Measurements from ENCODE around the gene CACHD1. TPM values are rescaled to one million over a fixed set of nuclear protein-coding genes. Genes with fewer than 3 reads are reported as not detected.

CACHD1 gene
- total and polyA plus RNA-seq, 2 of the 4 experiments (the other 2 are of a cell fraction): 2.9 to 5.9 TPM

DNA sequence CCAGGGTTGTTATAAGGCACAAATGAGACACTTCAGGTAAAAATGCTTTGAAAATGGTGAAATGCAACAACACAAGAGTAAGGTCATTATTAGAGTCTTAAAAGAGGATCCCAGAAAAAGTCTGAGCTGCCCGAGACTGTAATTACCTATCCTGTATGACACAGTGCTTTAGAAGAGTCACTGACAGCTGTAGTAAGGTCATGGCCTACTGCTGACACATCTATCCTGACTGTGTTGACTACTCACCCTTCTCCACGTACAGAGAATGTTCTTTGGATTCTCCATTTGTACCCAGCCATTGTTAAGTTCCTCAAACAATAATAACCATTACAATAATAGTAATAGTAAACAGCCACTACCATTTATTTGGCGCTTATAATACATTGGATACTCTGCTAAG is 104.4 kb downstream of the CACHD1 start:
- no TSS peak for BruUV-seq (replicated peaks)
- Histone ChIP-seq H3K4me3 (ENCODE audit: insufficient read depth, low read depth, low read length) (no peak overlapping the region), H3K14ac (replicated peaks; ENCODE audit: low read depth, low read length) (no peak overlapping the region), H2AK5ac (ENCODE audit: low read depth, low read length) (no peak overlapping the region), H3K27me3 (ENCODE audit: control insufficient read depth, insufficient read depth, low read length) (no peaks in the 10 kb centered on the region), H3K18ac (ENCODE audit: low read depth, low read length) (no peak overlapping the region), H3K9me3 (ENCODE audit: control insufficient read depth, insufficient read depth, low read length) (no peaks in the 10 kb centered on the region), H3K4ac (ENCODE audit: low read depth, low read length) (no peak overlapping the region), H2BK120ac (ENCODE audit: low read depth, low read length) (no peak overlapping the region), H3K4me2 (ENCODE audit: low read depth, low read length) (no peak overlapping the region), H2BK15ac (ENCODE audit: low read depth, low read length) (no peak overlapping the region), H4K8ac (ENCODE audit: low read depth in 2 of 2, low read length in 2 of 2) (no peak overlapping the region), H3K9ac (ENCODE audit: low read depth, low read length) (no peak overlapping the region), H2AFZ (replicated peaks; ENCODE audit: low read length, poor library complexity) (no peak overlapping the region), H2BK5ac (ENCODE audit: low read depth, low read length, poor library complexity, severe bottlenecking) (no peak overlapping the region), H3K23ac (ENCODE audit: low read depth, low read length) (no peak overlapping the region), H3K56ac (ENCODE audit: extremely low read depth, insufficient read depth, low read length) (no peak overlapping the region), H3K79me1 (ENCODE audit: low read depth in 1 of 2, low read length in 2 of 2) (no peaks in the 10 kb centered on the region), H4K20me1 (ENCODE audit: insufficient read depth, low read length) (no peaks in the 10 kb centered on the region), H2BK20ac (ENCODE audit: low read depth, low read length) (no peak overlapping the region), H3K36me3 (ENCODE audit: control insufficient read depth, insufficient read depth, low read length) (no peaks in the 10 kb centered on the region), H4K5ac (ENCODE audit: low read depth, low read length) (no peak overlapping the region), H3K9me1 (ENCODE audit: insufficient read depth, low read length) (no peaks in the 10 kb centered on the region), H4K91ac (ENCODE audit: insufficient read depth, low read depth, low read length) (no peak overlapping the region), H3K27ac (ENCODE audit: insufficient read depth, low read length) (no peak overlapping the region), H2AK9ac (replicated peaks; ENCODE audit: low read depth, low read length, poor library complexity) (no peak overlapping the region), H3K4me1 (ENCODE audit: control insufficient read depth, insufficient read depth, low read length) (peaks cover 1% of the 10 kb centered on the region; the same call in 1 of the 2 replicates)
- ChIA-PET POLR2A (ENCODE audit: unreplicated experiment) (no interaction called here), CTCF (interaction anchor here (1.1 kb wide), 1 partner anchor 15 kb away, joined by 3 read pairs; no protein-coding TSS in a partner anchor)
- 80% methylated on average over 1 of the region's 3 CpGs; no CpG with 5 or more reads in 1 of the 2 experiments for WGBS, 2 experiments (ENCODE audit: extremely low coverage in 2 of 2, insufficient read length in 1 of 2)
- no peak for TF ChIP-seq CHD1 (IDR thresholded peaks at IDR 0.05; ENCODE audit: low read depth, low read length)
- TF ChIP-seq MXI1 (IDR thresholded peaks at IDR 0.05; ENCODE audit: borderline replicate concordance, low read depth, low read length): no peak
- TF ChIP-seq, protein P1, sequence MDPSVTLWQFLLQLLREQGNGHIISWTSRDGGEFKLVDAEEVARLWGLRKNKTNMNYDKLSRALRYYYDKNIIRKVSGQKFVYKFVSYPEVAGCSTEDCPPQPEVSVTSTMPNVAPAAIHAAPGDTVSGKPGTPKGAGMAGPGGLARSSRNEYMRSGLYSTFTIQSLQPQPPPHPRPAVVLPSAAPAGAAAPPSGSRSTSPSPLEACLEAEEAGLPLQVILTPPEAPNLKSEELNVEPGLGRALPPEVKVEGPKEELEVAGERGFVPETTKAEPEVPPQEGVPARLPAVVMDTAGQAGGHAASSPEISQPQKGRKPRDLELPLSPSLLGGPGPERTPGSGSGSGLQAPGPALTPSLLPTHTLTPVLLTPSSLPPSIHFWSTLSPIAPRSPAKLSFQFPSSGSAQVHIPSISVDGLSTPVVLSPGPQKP (IDR thresholded peaks at IDR 0.05; ENCODE audit: borderline replicate concordance, low read depth, low read length): no peak
- TF ChIP-seq MAFK (IDR thresholded peaks at IDR 0.05; ENCODE audit: low read depth, low read length): no peak
- TF ChIP-seq RAD21 (IDR thresholded peaks at IDR 0.05; ENCODE audit: low read length): no peak
- TF ChIP-seq BHLHE40 (IDR thresholded peaks at IDR 0.05; ENCODE audit: low read depth, low read length): no peak
- TF ChIP-seq SMC3 (IDR thresholded peaks at IDR 0.05; ENCODE audit: low read depth, low read length): no peak
- no peak for TF ChIP-seq RFX5 (IDR thresholded peaks at IDR 0.05; ENCODE audit: low read depth, low read length)
- no peak for TF ChIP-seq RCOR1 (IDR thresholded peaks at IDR 0.05; ENCODE audit: insufficient replicate concordance, low read length)
- TF ChIP-seq, protein P2, sequence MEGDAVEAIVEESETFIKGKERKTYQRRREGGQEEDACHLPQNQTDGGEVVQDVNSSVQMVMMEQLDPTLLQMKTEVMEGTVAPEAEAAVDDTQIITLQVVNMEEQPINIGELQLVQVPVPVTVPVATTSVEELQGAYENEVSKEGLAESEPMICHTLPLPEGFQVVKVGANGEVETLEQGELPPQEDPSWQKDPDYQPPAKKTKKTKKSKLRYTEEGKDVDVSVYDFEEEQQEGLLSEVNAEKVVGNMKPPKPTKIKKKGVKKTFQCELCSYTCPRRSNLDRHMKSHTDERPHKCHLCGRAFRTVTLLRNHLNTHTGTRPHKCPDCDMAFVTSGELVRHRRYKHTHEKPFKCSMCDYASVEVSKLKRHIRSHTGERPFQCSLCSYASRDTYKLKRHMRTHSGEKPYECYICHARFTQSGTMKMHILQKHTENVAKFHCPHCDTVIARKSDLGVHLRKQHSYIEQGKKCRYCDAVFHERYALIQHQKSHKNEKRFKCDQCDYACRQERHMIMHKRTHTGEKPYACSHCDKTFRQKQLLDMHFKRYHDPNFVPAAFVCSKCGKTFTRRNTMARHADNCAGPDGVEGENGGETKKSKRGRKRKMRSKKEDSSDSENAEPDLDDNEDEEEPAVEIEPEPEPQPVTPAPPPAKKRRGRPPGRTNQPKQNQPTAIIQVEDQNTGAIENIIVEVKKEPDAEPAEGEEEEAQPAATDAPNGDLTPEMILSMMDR (conservative IDR thresholded peaks at IDR 0.05; ENCODE audit: low read depth, low read length): no peak
- TF ChIP-seq POLR2A (IDR thresholded peaks at IDR 0.05; ENCODE audit: low read depth, low read length): no peak
- TF ChIP-seq, protein P3, sequence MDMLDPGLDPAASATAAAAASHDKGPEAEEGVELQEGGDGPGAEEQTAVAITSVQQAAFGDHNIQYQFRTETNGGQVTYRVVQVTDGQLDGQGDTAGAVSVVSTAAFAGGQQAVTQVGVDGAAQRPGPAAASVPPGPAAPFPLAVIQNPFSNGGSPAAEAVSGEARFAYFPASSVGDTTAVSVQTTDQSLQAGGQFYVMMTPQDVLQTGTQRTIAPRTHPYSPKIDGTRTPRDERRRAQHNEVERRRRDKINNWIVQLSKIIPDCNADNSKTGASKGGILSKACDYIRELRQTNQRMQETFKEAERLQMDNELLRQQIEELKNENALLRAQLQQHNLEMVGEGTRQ (IDR thresholded peaks at IDR 0.05; ENCODE audit: low read depth, low read length): no peak
- no peak for TF ChIP-seq CEBPB (IDR thresholded peaks at IDR 0.05; ENCODE audit: low read depth, low read length)
- no peak for TF ChIP-seq NFE2L2 (IDR thresholded peaks at IDR 0.05; ENCODE audit: low read depth, low read length)
- TF ChIP-seq MAZ (IDR thresholded peaks at IDR 0.05; ENCODE audit: borderline replicate concordance, low read depth, low read length): no peak
- no peak for TF ChIP-seq FOS (IDR thresholded peaks at IDR 0.05; ENCODE audit: low read depth, low read length)
- ATAC-seq (ENCODE audit: low read depth) (no peak), DNase-seq (peak; percentile 21)
- dilution Hi-C loops (cut with HindIII; ENCODE audit: low sequenced_read_pairs, unreplicated experiment) (no loop called here), intact Hi-C loops (cut with micrococcal nuclease) (no loop called here), in situ Hi-C loops (cut with MboI; ENCODE audit: low sequenced_read_pairs) (no loop called here)
